NCI-H748 (cell line): Measurements from ENCODE around the gene CDH13.

ENCODE experiments used
- DNase-seq: peaks from one replicate; lab custom pipeline; 2025; ENCODE audit not compliant: unreplicated experiment; lab: John Stamatoyannopoulos, UW

CDH13 gene

DNA sequence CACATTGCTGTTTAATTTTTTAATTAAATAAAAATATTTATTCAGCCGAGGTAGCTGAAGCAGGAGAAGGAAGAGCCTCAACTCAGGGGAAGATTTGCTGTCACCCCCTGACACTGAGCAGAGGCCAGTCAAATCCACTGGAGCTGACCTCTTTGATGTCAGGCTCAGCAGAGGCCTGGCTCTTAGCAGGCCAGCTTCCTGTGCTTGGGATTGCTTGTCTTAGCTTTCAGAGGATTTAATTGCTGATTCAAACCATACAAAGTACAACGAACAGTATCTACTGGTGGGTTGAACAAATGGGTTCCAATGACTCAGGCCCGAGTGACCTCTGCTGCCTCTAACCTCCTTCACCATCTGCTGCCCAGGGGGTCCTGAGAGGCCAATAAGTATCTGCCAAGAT is 764.0 kb downstream of the CDH13 start:
- DNase-seq: no peak

DNA sequence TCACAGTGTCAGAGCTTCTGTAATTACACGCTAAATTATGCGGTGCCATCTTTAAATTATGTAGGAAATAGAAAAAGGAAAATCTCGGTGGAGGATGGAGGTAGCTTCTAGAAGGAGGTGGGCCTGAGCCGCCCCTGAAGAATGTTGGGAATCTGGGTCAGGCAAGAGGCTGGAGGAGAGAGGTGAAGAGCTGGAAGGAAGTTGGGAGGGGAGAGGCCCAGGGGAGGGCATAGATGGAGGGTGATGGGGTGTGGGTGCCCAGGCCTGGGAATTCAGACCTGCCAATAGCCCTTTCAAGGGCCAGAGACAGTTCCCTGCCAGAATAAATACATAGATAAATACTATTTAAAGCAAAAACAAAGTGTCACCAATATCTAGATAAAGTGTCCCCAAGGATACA is 766.0 kb downstream of the CDH13 start:
- no peak for DNase-seq

GRCh38 chr16:83393196-83393981 is 766.6 kb downstream of the CDH13 start:
- peak; percentile 5 for DNase-seq

GRCh38 chr16:83397601-83398291 is 771.0 kb downstream of the CDH13 start:
- DNase-seq: no peak

DNA sequence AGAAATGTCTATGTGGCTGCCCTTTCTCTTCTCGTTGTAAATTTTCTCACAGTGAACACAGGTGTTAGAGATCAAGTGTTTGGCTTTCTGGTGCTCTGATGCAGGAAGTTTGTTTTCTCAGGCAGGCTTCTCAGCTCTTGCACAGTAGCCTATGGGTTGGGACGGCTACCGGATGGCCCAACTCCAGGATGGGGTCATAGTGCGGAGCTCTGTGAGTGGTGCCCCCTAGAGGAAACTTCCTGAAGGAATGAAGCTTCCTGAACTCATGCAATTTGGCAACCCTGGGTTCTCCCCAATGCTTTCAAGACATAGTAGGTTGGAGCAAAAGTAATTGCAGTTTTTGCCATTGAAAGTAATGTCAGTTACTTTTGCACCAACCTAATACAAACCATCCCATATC is 773.5 kb downstream of the CDH13 start:
- DNase-seq: no peak

DNA sequence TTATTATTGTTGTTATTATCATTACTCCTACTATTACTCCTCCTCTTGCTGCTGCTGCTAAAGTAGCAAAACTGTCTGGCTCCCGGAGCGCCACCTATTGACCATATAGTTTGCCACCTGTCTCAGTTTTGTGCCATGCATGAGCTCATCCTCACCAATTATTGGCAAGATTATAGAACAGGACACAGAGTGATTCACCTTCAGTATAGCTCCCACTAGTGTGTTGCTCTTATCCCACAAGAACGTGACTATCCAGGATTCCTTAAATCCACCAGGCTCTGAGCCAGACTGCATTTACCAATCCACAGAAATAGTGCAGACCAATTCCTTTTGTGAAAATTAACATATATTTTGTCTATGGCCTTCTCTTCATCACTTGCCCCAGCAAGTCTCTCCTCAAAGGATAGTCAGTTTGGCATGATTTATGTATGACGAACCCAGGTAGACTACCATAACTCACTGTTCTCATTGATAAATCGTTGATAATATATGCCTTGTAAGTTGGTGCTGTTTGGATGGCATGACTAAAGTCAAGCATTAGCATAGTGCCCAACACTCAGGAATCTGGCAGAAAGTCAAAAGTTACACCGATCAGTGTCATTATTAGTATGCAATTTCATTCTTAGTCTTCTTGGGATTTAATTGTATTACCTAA is 775.5 kb downstream of the CDH13 start:
- DNase-seq: no peak

DNA sequence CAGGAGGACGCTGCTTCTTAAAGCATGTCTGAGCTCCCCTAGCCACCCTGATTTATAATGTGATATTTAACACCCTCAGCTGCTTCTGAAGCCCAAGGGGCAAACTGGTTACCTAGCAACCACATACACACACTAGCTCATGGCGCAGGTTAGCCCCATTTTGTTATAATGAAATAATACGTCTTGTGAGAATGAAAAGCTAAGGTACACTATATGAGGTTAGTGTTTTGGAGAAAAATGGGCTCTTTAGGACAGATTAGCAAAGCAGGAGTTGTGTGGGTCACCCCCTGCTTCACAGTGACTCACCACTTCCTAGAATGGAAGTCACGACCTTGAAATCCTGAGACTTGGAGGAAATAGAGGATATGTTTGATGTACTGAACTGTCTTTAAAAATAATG is 776.2 kb downstream of the CDH13 start:
- DNase-seq: peak; percentile 77

DNA sequence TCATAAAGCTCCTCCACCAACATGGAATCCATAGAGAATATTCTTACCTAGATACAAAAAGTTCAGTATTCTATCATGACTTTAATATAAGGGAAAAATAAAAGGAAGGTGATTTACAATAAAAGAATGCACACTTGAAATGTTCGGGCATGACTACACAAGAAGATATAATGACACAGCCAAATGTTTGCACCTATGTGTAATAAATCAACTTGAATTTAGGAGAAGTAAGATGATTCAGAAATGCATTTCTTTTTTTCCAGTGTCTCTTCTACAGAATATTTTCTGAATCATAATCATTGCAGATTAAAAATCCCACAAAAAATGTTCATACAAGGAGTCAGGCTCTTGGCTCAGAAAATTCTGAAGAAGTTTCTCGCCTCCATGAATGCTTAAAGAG is 777.0 kb downstream of the CDH13 start:
- DNase-seq: no peak

DNA sequence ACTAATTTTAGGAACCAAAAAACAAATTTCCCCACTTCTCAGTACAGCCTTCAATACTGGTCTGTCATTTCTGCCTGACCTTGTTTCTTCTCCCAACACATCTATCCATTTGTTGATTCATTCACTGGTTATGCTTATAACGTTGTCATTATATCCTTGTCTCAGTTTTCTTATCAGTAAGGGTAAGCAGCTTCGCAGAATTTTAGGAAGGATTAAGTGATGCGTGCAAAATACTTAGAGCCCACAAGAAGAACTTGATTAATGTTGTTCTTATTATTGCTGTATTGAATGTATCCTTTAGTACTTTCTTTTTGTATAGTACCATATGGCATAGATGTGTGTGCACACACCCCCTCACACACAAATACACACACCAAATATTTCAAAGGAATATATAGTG is 777.5 kb downstream of the CDH13 start:
- DNase-seq: no peak

GRCh38 chr16:83407928-83408327 is 781.2 kb downstream of the CDH13 start:
- no peak for DNase-seq

GRCh38 chr16:83409347-83409746 is 782.6 kb downstream of the CDH13 start:
- DNase-seq: no peak

- no peak for DNase-seq
These were observed 791.8 kb downstream of the CDH13 start for GRCh38 chr16:83418565-83418964.

DNA sequence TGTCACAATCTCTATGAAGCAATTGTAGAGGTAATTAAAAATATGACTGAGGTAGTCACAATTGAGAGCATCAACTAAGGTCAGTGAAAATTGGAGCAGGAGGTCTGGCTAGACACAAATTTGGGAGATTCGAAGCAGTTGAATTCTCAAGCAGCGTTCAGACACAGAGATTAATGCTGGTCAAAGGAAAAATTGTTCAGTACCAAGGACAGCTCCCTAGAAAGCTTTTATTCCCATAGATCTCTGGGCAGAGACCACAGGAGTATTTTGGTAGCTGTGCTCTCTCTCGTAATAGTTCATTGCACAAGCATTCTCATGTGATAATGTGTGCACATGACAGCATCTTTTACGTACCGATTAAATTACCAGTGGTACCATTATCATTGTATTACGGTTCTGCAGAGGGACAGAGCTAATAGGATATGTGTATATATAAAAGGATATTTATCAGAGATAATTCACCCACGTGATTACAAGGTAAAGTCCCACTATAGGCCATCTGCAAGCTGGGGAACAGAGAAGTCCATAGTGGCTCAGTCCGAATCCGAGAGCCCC is 793.5 kb downstream of the CDH13 start:
- no peak for DNase-seq

- no peak for DNase-seq
These were observed 806.4 kb downstream of the CDH13 start for GRCh38 chr16:83433201-83433600.

DNA sequence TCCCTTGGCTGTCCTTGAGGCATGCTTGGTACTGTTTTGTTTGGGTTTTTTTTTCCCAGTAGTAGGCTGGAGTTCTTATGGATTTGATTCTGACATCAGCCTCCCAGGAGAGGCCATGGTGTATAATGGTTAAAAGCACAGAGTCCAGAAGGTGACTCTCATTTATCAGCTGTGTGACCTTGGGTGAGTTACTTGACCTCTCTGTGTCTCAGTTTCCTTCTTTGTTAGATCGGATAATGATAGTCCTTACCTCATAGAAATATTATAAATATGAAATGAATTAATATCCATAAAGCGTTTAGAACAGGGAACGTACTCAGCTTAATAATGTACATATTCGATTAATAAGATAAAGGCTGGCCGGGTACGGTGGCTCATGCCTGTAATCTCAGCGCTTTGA is 810.3 kb downstream of the CDH13 start:
- no peak for DNase-seq

- DNase-seq: no peak
These were observed 811.6 kb downstream of the CDH13 start for GRCh38 chr16:83438326-83438725.

DNA sequence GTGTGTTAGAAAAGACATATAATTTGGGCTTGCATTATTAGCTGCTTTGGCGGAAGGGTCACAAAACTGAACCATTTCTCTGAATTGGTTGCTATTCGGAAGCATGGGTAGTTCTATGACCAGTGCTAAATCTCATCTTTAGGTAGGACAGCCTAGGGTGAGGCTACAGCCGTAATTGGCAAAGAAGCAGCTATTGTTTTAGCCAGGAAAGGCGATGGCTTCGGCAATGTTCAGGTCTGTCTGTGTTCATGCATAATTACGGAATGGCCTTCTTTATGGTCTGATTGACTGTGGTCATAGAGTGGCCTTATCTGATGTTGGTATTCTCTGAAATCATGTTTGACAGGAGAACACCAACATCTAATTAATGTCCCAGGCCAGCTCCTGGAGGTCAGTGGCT is 812.6 kb downstream of the CDH13 start:
- no peak for DNase-seq

GRCh38 chr16:83441517-83441916 is 814.7 kb downstream of the CDH13 start:
- DNase-seq: peak; percentile 13

- no peak for DNase-seq
These were observed 817.2 kb downstream of the CDH13 start for GRCh38 chr16:83443972-83444371.

DNA sequence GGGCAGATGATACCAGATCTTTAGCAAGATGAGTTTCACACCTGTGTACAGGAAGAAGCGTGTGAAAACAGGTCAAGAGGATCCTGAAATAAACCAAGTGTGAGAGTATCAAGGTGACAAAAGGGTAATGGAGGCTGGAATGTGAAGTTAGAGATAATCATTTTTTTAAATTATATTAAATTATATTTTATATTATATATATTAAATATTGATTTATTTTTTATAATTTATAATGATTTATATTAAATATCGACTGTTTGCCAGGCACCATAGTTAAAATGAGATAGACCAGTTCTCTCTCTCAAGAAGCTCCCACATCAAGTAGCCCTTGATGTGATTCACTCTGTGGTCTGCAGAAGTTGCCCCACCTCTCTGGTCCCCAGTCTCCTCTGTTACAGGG is 820.8 kb downstream of the CDH13 start:
- DNase-seq: peak; percentile 17

DNA sequence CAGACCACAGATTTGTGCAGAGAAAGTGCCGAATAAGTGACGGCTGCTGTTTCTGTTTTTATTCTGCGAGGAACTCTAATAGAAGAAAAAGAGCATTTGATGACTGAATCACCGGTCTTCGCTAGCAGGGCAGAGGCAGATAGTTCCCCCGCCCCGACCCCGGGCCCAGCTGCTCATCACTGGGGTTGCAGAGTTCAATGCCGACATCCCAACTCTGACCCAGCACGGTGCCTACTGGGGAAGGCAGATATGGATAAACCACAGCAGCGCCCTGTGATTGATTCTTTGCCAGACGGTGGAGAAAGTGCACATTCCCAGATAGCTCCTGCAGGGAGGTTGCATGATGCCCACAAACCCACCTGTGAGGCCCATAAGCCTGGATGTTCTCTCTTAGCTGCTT is 823.1 kb downstream of the CDH13 start:
- DNase-seq: no peak

GRCh38 chr16:83453977-83454376 is 827.2 kb downstream of the CDH13 start:
- DNase-seq: no peak
